IPS DF 19.7 (cell line): ENCODE results near the gene FAM81B.
"Not testable (repeated sequence)": the region's sequence is repeated elsewhere in the genome, so short reads cannot be mapped to it uniquely, and the experiment has no call there.

Experiments
- DNase-seq: peaks from one replicate; pipeline ENCODE4 v3.0.0-alpha.2; 2013; ENCODE audit warnings: low read depth, low spot score

The FAM81B gene

GRCh38 chr5:95390812-95391492 lies at the start of gene FAM81B:
Gene FAM81B, plus strand, starts transcription at chr5:95391366. Its CDS starts 24 bp downstream, at chr5:95391390.
- no peak for DNase-seq

GRCh38 chr5:95341444-95341843 lies 49.7 kb upstream of the FAM81B start:
- not testable (repeated sequence) for DNase-seq

GRCh38 chr5:95347506-95348120 lies 43.6 kb upstream of the FAM81B start:
- no peak for DNase-seq

GRCh38 chr5:95350631-95351030 lies 40.5 kb upstream of the FAM81B start:
- no peak for DNase-seq

GRCh38 chr5:95352691-95353090 lies 38.5 kb upstream of the FAM81B start:
- DNase-seq, result no peak

- DNase-seq, result no peak
These were observed 32.8 kb upstream of the FAM81B start for GRCh38 chr5:95358320-95358719.

GRCh38 chr5:95358848-95359247 lies 32.3 kb upstream of the FAM81B start:
- DNase-seq, result no peak

GRCh38 chr5:95360667-95361066 lies 30.5 kb upstream of the FAM81B start:
- not testable (repeated sequence) for DNase-seq

- no peak for DNase-seq
These were observed 25.7 kb upstream of the FAM81B start for GRCh38 chr5:95365302-95366095.

- DNase-seq, result no peak
These were observed 21.4 kb upstream of the FAM81B start for GRCh38 chr5:95369782-95370181.

GRCh38 chr5:95374061-95374460 lies 17.1 kb upstream of the FAM81B start:
- no peak for DNase-seq

- DNase-seq, result no peak
These were observed 15.6 kb upstream of the FAM81B start for GRCh38 chr5:95375591-95375990.

- DNase-seq, result no peak
These were observed 12.0 kb upstream of the FAM81B start for GRCh38 chr5:95379133-95379532.

GRCh38 chr5:95380103-95380628 lies 11.0 kb upstream of the FAM81B start:
- DNase-seq, result no peak

- DNase-seq, result no peak
These were observed 8.4 kb upstream of the FAM81B start for GRCh38 chr5:95382801-95383200.

- no peak for DNase-seq
These were observed 6.5 kb upstream of the FAM81B start for GRCh38 chr5:95384485-95385213.

GRCh38 chr5:95385334-95385733 lies 5.8 kb upstream of the FAM81B start:
- DNase-seq, result no peak

GRCh38 chr5:95391965-95392364 lies 799 bp downstream of the FAM81B start:
- not testable (repeated sequence) for DNase-seq

GRCh38 chr5:95392593-95393182 lies 1.5 kb downstream of the FAM81B start:
- peak; percentile 67 for DNase-seq

- no peak for DNase-seq
These were observed 2.1 kb downstream of the FAM81B start for GRCh38 chr5:95393279-95393678.

- DNase-seq, result no peak
These were observed 7.8 kb downstream of the FAM81B start for GRCh38 chr5:95398989-95399388.
